Glutamatergic neuron (in vitro differentiated cells): ENCODE results near the gene TMBIM1. TPM values are rescaled to one million over a fixed set of nuclear protein-coding genes. Genes with fewer than 3 reads are reported as not detected.

Experiments used
- DNase-seq: peaks from one replicate; pipeline ENCODE4 v3.0.0; 2022
- H3K27ac Mint-ChIP-seq: one replicate; pipeline ENCODE4 v1.8.0; 2020; ENCODE audit warnings: mild to moderate bottlenecking, mixed read lengths, inconsistent platforms; ENCODE audit not compliant: unreplicated experiment
- H3K27me3 Mint-ChIP-seq: one replicate; pipeline ENCODE4 v1.8.0; 2020; ENCODE audit warnings: mild to moderate bottlenecking, moderate library complexity, mixed read lengths, inconsistent platforms; ENCODE audit not compliant: unreplicated experiment
- H3K36me3 Mint-ChIP-seq: one replicate; pipeline ENCODE4 v1.8.0; 2020; ENCODE audit warnings: mild to moderate bottlenecking, mixed read lengths, inconsistent platforms; ENCODE audit not compliant: unreplicated experiment
- H3K4me1 Mint-ChIP-seq: one replicate; pipeline ENCODE4 v1.8.0; 2020; ENCODE audit warnings: mild to moderate bottlenecking, low read depth, mixed read lengths, inconsistent platforms; ENCODE audit not compliant: unreplicated experiment
- H3K4me3 Mint-ChIP-seq: one replicate; pipeline ENCODE4 v1.8.0; 2020; ENCODE audit warnings: mild to moderate bottlenecking, mixed read lengths, inconsistent platforms; ENCODE audit not compliant: unreplicated experiment
- H3K9me3 Mint-ChIP-seq: one replicate; pipeline ENCODE4 v1.8.0; 2020; ENCODE audit warnings: mild to moderate bottlenecking, moderate library complexity, mixed read lengths, inconsistent platforms; ENCODE audit not compliant: unreplicated experiment
- total RNA-seq: library from RNA; stranded (reverse); fragmentation: NEBNext Ultra II Directional; extraction: Animal tissue kit (Norgen Biotek cat#: 25700); gene quantifications from one replicate; pipeline ENCODE4 v1.2.1, GENCODE V29; 2021; ENCODE audit not compliant: unreplicated experiment
- TF ChIP-seq, protein P1 (sequence below): fragments of 200-600 bp; sonication (generic); IDR thresholded peaks from one replicate; pipeline ENCODE4 v1.5.0; 2021; ENCODE audit not compliant: partially characterized antibody, unreplicated experiment

TMBIM1 gene
- total RNA-seq, 1 donor from 2014 or later, result 1.8 TPM

DNA sequence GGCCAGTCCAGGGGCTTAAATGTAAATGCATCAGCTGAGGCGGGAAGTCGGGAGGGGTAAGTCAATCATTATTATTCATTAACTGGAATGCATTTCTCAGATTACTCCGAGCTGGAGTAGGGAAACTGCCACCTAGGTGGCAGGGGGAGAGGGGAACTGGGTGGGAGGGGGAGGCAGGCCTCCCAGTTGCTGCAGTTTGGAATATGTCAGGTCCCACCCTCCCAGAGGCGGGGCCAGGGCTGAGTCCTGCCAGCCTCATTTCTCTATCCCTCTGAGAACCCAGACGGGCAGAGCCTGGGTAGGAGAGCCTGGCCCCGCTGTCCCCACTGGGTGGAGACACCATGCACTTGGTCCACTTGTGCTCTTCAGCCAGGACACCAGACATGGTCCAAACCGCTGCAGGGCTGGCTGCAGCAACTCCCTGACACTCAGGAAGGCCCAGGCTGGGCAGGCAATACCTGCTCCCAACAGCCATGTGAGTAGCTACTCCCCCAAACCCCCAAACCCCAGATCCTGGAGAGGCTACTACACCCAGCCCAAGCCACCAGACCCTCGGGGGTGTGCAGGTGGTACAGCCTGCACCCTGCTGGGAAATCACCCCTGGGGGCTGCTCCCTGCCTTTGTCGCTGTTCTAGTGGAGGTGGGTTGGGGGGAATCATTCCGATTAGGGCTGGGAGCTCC lies 31.4 kb downstream of the TMBIM1 start, which contains the start of gene GPBAR1:
Gene GPBAR1 (plus strand): TSS at position 274 of the 681 bp plus-strand sequence. CDS start 1,710 bp downstream, outside the sequence.
- Mint-ChIP-seq H3K27me3 (peaks cover 14% of the 10 kb centered on the region), H3K4me3 (peak within 1 kb of the TSS; percentile 80), H3K27ac (peak within 1 kb of the TSS; percentile 95), H3K36me3 (peaks cover 4% of the 10 kb centered on the region), H3K9me3 (peaks cover 2% of the 10 kb centered on the region), H3K4me1 (peaks cover 28% of the 10 kb centered on the region)
- DNase-seq, result peak; percentile 63
- TF ChIP-seq, protein P1, sequence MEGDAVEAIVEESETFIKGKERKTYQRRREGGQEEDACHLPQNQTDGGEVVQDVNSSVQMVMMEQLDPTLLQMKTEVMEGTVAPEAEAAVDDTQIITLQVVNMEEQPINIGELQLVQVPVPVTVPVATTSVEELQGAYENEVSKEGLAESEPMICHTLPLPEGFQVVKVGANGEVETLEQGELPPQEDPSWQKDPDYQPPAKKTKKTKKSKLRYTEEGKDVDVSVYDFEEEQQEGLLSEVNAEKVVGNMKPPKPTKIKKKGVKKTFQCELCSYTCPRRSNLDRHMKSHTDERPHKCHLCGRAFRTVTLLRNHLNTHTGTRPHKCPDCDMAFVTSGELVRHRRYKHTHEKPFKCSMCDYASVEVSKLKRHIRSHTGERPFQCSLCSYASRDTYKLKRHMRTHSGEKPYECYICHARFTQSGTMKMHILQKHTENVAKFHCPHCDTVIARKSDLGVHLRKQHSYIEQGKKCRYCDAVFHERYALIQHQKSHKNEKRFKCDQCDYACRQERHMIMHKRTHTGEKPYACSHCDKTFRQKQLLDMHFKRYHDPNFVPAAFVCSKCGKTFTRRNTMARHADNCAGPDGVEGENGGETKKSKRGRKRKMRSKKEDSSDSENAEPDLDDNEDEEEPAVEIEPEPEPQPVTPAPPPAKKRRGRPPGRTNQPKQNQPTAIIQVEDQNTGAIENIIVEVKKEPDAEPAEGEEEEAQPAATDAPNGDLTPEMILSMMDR, result no peak

DNA sequence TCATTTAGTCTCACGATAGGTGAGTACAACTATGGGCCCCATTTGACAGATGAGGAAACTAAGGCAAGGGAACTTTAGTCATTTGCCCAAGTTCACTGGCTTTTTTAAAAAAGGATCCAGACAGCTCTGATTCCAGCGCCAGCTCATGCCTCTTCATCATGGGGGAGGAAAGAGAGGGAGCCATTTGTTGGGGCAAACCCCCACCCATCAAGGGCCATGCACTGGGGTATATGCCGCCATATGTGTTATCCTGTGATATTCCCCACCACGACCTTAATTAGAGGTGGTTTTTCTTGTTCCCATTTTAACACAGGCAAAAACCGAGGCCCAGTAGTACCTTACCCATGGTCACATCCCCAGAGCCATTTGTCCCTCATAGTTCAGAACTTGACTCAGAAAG lies 32.1 kb downstream of the TMBIM1 start:
- peak overlapping the region; percentile 71 for H3K27ac Mint-ChIP-seq
- DNase-seq, result no peak
- peaks cover 14% of the 10 kb centered on the region for H3K27me3 Mint-ChIP-seq
- H3K4me3 Mint-ChIP-seq, result peak overlapping the region; percentile 42
- TF ChIP-seq, protein P1, result no peak
- H3K36me3 Mint-ChIP-seq, result peaks cover 4% of the 10 kb centered on the region
- H3K4me1 Mint-ChIP-seq, result peaks cover 28% of the 10 kb centered on the region
- H3K9me3 Mint-ChIP-seq, result peaks cover 1% of the 10 kb centered on the region

DNA sequence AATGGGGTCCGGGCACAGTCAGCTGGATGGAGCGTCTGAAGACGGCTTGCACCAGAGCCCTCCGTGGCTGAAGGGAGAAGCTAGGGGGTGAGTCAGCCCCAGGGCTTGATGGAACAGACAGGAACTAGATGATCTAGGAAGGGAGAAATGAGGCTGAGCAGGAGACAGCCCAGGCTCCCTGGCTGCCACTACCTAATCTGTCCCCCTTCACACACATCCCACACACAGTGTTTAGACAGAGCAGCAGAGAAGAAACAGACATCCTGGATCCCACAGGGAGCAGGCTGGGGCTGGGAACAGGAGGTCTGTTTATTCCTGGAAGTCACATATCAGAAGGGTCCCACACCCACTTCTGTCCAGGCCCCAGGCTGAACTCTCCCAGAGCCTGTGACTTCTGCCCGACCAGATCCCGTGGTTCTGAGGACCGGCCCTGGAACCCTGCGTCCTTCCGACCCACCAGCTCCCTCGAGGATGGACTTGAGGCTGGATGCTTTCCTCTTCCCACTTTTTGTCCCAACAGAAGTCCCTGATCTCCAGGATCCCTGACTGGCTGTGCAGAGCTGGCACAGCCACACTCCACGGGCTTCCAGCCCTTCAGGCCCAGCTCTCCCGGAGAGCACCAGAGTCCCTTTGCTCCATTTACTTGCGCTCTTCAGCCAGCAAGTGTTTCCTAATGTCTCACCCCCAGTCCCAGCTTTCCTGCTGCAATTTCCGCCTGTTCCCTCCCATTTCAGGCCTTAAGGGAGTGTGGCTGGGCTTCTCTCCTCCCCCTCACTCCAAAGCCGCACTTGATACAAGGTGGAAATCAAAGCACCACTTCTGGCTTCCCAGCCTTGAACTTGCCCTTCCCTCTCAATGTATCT lies 33.0 kb downstream of the TMBIM1 start:
- Mint-ChIP-seq H3K9me3 (peaks cover 1% of the 10 kb centered on the region), H3K27ac (peak overlapping the region; percentile 79), H3K4me1 (peaks cover 28% of the 10 kb centered on the region), H3K4me3 (peak overlapping the region; percentile 60), H3K27me3 (peaks cover 14% of the 10 kb centered on the region), H3K36me3 (peaks cover 4% of the 10 kb centered on the region)
- DNase-seq, result no peak
- TF ChIP-seq, protein P1, result no peak

DNA sequence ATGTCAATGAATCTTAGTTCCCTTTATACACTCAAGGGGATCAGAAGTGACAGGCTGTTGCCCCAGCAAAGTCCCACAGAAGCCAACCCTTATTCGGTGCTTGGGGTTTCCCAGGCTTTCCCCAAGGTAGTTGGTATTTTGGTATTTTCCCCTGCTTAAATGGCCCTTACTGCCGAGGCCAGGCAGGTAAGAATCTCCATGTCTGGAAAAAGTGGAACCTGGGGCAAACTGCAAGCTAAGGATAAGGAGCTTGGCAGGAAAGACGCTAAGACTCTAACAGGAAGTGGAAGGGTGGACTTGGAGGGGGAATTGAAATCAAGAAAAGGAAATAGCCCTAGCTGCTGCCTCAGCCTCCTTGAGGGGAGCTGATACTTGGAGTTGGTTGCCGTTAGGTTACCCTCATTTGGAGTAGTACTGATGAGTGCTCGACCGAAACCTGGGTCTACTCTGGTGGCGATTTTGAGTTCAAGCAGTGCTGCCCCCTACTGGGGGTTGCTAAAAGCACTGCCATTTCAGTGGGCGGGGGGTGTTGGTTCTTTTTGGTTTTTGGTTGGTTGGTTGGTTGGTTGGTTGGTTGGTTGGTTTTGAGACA lies 34.8 kb downstream of the TMBIM1 start:
- Mint-ChIP-seq H3K9me3 (peaks cover 1% of the 10 kb centered on the region), H3K4me3 (no peak overlapping the region), H3K4me1 (peaks cover 28% of the 10 kb centered on the region), H3K36me3 (no peaks in the 10 kb centered on the region), H3K27me3 (peaks cover 12% of the 10 kb centered on the region), H3K27ac (no peak overlapping the region)
- peak; percentile 46 for DNase-seq
- TF ChIP-seq, protein P1, result peak; percentile 66
